Measurements from ENCODE around the gene CDYL2.
"Not testable (repeated sequence)": the region's sequence is repeated elsewhere in the genome, so short reads cannot be mapped to it uniquely, and the experiment has no call there.

DNA sequence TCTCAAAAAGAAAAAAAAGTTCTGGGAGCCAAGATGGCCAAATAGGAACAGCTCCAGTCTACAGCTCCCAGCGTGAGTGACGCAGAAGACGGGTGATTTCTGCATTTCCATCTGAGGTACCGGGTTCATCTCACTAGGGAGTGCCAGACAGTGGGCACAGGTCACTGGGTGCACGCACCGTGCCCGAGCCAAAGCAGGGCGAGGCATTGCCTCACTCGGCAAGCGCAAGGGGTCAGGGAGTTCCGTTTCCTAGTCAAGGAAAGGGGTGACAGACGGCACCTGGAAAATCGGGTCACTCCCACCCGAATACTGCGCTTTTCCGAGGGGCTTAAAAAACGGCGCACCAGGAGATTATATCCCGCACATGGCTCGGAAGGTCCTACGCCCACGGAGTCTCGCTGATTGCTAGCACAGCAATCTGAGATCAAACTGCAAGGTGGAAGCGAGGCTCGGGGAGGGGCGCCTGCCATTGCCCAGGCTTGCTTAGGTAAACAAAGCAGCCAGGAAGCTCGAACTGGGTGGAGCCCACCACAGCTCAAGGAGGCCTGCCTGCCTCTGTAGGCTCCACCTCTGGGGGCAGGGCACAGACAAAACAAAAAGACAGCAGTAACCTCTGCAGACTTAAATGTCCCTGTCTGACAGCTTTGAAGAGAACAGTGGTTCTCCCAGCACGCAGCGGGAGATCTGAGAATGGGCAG is 77.2 kb downstream of the CDYL2 start:
- TF ChIP-seq CTCF (IDR thresholded peaks at IDR 0.05); EP300 (IDR thresholded peaks at IDR 0.05; ENCODE audit: low read depth); POLR2A (IDR thresholded peaks at IDR 0.05): not testable (repeated sequence)
